HS-5 (cell line): Measurements from ENCODE around the gene TLR9.

Experiments
- DNase-seq: peaks from one replicate; pipeline ENCODE4 v3.0.0-alpha.2; 2012; ENCODE audit warnings: low read depth

TLR9 gene

GRCh38 chr3:52172262-52172757, 53.1 kb downstream of the TLR9 start:
- no peak for DNase-seq

GRCh38 chr3:52171514-52172261, 53.8 kb downstream of the TLR9 start:
- DNase-seq: no peak
